AG09319 (cell line): Measurements from ENCODE around the gene DAAM2.

Experiments used
- DNase-seq: peaks from one replicate; pipeline ENCODE4 v3.0.0-alpha.2; 2010; ENCODE audit warnings: low read depth; ENCODE audit errors: extremely low read depth
- CTCF ChIP-seq: IDR thresholded peaks from 2 replicates; pipeline ENCODE4 v1.5.1; 2011; ENCODE audit warnings: low read depth, mild to moderate bottlenecking, inconsistent platforms, low read length, moderate library complexity

Gene DAAM2

GRCh38 chr6:39808346-39808745 is 16.2 kb downstream of the DAAM2 start:
- no peak for TF ChIP-seq CTCF
- no peak for DNase-seq

GRCh38 chr6:39808964-39809363 is 16.8 kb downstream of the DAAM2 start:
- no peak for TF ChIP-seq CTCF
- DNase-seq: no peak

- no peak for TF ChIP-seq CTCF
- DNase-seq: no peak
These were observed 19.7 kb downstream of the DAAM2 start for GRCh38 chr6:39811835-39812345.

GRCh38 chr6:39812496-39812852 is 20.3 kb downstream of the DAAM2 start:
- DNase-seq: no peak
- no peak for TF ChIP-seq CTCF

GRCh38 chr6:39812853-39813533 is 20.8 kb downstream of the DAAM2 start:
- peak; percentile 45 for TF ChIP-seq CTCF
- peak; percentile 83 for DNase-seq

- no peak for TF ChIP-seq CTCF
- no peak for DNase-seq
These were observed 22.1 kb downstream of the DAAM2 start for GRCh38 chr6:39814236-39814635.

- DNase-seq: no peak
- no peak for TF ChIP-seq CTCF
These were observed 23.2 kb downstream of the DAAM2 start for GRCh38 chr6:39815356-39815755.
